Measurements from ENCODE around the gene SEMA3F. TPM values are rescaled to one million over a fixed set of nuclear protein-coding genes. Genes with fewer than 3 reads are reported as not detected.

Gene SEMA3F
- total RNA-seq, 1 experiment from 2014 or later: 36.1 TPM

DNA sequence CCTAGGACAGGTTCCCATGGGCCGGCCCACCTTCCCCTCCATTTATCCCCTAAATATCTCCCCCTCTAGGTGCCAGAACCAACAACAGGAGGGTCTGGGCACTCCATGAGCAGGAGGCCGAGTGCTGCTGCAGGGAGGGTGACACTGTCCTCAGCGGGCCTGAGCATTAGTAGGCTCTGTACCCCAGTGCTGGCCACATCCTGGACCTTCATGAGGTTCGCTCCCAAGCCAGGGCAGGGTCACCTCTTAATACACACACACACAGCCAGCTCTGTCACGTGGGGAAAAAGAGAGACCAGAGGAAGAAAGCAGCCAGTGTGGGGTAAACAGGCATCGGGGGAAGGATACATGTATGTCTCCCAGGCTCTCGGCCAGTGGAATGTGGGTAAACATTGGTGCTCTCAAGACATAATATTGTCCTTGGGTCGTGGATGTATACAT is 27.9 kb upstream of the SEMA3F start:
- in situ Hi-C loops (cut with HindIII; ENCODE audit: low pct_unique_long_range_greater_than_20kb, low sequenced_read_pairs): no loop called here
- no peak for DNase-seq (ENCODE audit: low read depth)

DNA sequence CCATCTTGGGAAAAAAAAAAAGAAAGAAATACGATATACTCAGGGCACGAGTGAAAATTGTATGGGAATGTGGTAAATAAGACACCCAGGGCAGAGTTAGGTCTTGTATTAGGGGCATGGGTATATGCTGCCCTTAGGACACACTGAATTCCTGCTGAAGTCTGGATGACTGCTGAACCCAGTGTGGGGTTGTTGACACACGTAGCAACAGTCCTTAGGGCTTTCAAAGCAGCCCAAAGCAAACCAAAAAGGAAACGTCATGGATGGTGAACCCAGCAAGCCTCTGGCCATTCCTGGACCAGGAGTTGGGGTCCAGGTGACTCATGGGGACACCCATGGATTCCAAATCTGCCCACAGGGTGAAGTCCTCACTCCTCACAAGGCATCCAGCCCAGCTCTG is 27.1 kb upstream of the SEMA3F start:
- in situ Hi-C loops (cut with HindIII; ENCODE audit: low pct_unique_long_range_greater_than_20kb, low sequenced_read_pairs): no loop called here
- no peak for DNase-seq (ENCODE audit: low read depth)

DNA sequence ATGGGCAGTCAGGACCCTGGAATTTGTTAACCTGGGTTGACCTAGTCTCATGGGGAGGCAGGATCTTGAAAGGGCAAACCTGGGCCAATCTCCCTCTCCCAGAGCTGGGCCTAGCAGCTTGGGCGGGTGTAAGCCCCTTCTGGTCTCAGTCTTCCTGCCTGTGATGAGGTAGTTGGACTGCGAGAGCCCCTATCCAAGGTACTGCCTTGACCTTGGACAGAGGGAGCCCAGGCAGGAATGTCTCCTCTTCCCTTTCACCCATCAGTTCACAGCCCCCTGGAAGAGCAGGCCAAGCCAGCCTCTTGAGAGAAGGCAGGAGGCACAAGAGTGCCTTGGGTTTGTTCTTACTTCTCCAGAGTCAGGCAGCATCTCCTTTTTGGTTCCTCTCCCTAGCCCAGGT is 24.7 kb upstream of the SEMA3F start:
- DNase-seq (ENCODE audit: low read depth): no peak
- in situ Hi-C loops (cut with HindIII; ENCODE audit: low pct_unique_long_range_greater_than_20kb, low sequenced_read_pairs): no loop called here

DNA sequence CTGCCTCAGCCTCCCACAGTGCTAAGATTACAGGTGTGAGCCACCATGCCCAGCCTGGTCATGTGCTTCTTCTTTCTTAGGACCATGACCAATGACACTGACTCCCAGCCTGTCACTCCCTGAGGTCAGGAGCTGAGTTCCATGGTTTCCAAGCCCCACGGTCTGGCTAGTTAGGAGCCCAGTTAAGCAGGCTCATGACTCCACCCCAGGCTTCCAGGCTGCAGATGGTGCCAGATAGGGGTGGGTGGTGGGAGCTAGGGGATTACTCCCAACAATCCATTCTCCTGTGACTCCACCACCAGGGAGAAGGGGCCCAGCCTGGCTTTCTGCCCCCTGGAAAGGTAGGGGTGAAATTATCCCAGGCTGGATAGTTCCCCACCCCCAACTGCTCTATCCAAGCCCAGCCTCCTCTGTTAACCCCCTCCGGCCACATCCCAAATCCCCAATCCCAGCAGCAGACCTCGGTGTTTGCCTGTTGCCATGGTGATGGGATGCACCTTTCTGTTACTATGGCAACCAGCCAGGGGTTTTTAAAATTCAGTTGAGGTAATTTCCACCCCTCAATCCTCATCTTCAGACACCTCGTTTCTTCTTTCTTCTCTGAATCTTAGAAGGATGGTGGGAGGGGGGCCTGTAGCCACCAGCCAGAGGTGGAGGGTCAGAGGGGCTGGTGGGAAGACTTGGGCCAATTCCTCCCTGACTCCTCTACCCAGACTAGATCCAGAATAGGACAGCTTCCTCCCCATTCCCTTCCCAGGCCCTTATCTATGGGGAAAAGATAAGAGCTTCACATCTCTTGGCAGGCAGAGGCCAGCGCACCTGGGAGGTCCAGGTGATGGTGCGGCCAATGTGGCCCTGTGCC is 22.5 kb upstream of the SEMA3F start:
- DNase-seq (ENCODE audit: low read depth): no peak
- in situ Hi-C loops (cut with HindIII; ENCODE audit: low pct_unique_long_range_greater_than_20kb, low sequenced_read_pairs): no loop called here

DNA sequence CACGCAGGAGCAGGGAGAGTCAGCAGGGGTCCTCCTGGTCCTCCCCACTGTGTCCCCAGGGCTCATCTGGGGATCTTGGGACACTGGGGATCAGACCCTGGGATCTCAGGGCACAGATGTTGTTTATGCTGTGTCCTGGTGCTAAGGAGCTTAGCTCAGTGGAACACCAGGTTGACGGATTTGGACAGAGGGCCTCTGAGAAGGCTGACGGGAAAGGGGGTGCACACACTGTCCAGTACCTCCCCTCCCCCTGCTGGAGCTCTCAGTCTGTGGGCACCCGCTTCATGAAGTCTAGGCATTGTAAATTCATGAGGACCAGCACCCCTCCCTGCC is 21.9 kb upstream of the SEMA3F start:
- in situ Hi-C loops (cut with HindIII; ENCODE audit: low pct_unique_long_range_greater_than_20kb, low sequenced_read_pairs): no loop called here
- no peak for DNase-seq (ENCODE audit: low read depth)

DNA sequence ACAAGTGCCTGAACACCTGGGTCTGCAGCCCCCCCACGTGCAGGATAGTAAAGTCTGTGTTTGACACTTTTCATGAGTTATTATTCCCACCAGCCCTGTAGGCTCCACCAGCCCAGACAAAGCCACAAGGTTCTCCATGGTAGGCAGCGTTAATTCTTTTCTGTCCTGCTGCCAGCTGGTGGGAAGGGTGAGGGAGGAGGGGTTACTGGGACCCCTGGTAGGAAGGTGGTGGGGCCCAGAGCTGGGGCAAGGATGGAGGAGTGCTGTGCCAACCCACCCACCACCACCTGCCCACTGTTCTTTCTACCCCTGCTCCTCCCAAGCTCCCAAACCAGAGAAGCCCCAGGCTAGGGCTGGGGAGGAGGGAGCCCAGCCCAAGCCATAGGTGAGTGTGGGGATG is 20.8 kb upstream of the SEMA3F start:
- in situ Hi-C loops (cut with HindIII; ENCODE audit: low pct_unique_long_range_greater_than_20kb, low sequenced_read_pairs): no loop called here
- no peak for DNase-seq (ENCODE audit: low read depth)

DNA sequence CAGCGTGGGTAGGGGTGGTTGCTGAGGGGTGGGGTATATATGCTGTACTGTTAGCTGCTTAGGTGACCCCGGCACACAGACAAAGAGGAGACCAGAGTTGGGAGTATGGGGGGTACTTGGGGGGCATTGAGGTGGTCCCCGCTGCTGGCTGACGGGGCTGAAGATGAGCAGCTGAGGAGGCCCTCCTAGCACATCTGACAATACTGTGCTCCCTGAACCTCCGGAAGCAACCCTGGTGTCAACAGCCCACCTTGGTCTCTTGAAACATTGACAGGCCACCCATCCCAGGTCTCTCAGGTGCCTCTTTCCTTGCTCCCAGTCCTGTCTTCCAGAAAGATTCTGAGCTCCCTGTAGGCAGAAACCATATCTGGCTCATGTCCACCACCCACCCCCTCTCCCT is 19.2 kb upstream of the SEMA3F start:
- in situ Hi-C loops (cut with HindIII; ENCODE audit: low pct_unique_long_range_greater_than_20kb, low sequenced_read_pairs): no loop called here
- no peak for DNase-seq (ENCODE audit: low read depth)

DNA sequence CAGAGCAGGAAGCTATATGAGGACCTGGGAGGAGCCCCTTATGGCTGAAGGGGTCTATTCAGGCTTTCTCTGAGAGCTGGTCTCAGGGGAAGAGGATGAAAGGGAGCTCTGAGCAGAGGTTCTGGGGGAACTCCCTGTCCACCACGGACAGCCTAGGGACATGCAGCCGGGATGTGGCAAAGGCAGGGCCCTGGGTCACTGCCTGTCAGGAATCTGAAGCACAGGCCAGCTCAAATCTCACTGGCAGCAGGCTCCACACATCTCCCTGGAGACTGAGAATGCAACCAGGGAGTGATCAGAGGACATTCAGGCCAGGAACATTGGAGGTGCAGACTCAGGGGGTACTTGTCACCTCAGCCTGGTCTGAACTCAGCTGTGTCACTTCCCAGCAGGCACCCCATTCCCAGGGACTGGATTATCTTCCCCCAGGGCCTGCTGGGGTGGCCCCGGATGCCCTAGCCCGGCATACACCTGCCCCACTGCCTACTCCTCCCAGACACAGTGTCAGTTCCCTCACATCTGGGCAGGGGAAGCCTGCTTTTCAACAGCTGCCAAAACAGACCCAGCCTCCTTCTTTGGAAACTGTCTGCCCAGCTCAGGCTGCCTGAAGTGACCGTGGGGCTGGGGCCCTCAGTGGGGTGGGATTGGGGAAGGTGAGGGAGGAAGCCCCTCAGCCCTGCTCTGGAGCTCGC is 18.3 kb upstream of the SEMA3F start:
- in situ Hi-C loops (cut with HindIII; ENCODE audit: low pct_unique_long_range_greater_than_20kb, low sequenced_read_pairs): no loop called here
- peak; percentile 28 for DNase-seq (ENCODE audit: low read depth)

DNA sequence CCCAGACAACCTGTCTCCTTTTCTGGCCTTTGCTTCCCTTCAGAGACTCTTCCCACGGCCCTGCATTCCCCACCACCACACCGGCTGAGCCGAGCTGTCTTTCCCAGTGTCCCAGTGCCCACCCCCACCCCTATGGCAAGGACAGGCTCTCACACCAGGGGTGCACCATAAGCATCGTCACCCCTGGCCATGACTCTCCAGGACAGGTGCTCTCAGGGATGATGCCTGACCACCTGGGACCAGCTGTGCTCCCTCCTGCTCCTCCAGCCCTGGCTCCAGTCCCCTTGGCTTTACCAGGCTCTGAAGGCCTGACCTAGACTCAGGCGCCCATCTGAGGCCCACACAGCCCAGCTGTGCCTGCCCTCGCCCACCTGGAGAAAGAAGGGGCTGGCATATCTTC is 17.6 kb upstream of the SEMA3F start:
- DNase-seq (ENCODE audit: low read depth): no peak
- in situ Hi-C loops (cut with HindIII; ENCODE audit: low pct_unique_long_range_greater_than_20kb, low sequenced_read_pairs): no loop called here

DNA sequence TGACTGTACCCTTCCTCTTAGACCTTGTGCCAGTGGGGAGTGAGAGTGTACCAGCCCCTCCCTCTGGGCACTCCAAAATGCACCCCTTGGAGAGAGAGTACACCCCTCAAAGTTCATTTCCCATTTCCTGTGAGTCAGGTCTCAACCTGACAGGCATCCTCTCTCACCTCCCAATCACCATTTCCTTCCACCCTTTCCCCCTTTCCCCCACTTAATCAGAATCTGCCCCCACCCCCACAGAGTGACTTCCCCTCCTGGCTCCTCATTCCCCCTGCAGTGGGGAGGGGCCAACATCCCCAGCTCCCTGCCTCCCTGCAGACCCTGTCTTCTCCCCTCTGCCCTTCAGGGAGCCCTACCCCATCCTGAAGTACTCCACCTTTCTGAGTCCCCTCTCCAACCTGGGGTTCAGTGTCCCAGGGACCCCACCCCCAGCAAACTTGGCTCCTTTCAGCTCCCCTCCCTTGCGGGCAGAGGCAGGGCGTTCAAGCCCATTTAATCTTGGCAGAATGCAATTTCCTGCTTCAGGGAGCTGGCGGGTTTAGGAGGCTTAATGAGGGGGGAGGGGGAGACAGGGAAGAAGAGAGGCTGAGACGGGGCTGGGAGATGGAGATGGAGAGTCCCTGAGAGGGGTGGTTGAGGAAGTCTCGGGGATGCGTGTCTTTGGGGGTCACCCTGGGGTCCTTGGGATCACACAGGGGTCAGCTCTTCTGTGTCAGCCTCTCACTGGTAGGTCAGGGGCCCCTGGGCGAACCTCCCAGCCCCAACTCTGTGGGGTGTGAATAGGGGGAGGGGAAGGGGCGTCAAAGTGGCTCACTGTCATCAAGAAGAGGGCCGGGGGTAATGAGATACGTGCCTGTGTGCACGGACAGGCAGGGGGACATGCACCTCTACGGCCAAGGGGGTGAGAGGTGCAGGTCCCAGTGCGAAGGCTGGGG is 16.6 kb upstream of the SEMA3F start:
- in situ Hi-C loops (cut with HindIII; ENCODE audit: low pct_unique_long_range_greater_than_20kb, low sequenced_read_pairs): no loop called here
- DNase-seq (ENCODE audit: low read depth): no peak

DNA sequence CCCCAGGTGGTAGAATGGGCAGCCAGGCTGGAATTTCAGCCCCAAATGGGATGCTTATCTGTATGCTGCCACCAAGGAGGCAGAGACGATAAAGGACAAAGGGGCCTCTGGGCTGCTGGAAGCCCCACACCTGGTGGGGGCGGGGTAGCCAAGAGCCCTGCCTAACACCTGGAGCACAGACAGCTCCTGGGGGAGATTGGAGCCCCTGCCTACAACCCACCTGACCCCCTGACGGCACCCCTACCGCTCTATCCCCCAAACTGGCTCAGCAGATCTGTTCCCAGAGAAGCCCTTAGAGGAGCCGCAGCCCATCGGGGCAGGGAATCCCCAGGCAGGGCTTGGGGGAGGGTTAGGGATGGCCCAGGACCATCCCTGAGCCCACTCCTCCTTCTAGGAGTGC is 15.8 kb upstream of the SEMA3F start:
- no peak for DNase-seq (ENCODE audit: low read depth)
- in situ Hi-C loops (cut with HindIII; ENCODE audit: low pct_unique_long_range_greater_than_20kb, low sequenced_read_pairs): no loop called here

DNA sequence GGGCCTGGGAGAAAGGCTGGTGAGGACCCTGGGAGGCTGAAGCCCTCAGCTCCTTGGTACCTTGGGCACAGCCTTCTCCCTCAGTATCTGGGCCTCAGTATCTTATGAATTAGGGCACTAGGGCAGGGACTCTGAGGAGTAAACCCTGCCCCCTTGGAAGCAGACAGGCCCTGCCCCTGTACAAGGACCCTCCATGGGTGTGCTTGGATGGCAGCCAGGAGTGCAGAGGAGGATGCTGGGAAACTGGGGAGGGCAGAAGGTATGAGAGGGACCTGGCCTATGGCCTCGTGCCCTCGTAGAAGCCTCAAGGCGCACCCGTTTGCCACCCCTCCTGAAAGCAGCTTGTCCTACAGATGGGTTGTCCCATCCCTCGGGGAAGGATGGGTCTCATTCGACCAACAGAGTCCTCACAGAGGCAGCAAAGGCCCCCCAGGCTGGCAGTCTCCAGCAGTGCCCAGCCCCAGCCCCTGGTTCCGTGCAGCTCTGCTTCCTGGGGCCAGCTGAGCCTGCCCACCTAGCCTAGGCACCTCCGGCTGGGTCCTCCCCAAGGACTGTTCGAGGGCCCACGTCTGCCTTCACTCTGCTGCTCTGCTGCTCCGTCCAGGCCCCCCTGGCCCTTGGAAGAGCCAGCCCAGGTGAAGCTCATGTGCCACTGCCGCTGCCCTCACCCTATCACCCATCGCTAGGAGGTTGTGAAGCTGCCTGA is 15.3 kb upstream of the SEMA3F start:
- DNase-seq (ENCODE audit: low read depth): no peak
- in situ Hi-C loops (cut with HindIII; ENCODE audit: low pct_unique_long_range_greater_than_20kb, low sequenced_read_pairs): no loop called here

DNA sequence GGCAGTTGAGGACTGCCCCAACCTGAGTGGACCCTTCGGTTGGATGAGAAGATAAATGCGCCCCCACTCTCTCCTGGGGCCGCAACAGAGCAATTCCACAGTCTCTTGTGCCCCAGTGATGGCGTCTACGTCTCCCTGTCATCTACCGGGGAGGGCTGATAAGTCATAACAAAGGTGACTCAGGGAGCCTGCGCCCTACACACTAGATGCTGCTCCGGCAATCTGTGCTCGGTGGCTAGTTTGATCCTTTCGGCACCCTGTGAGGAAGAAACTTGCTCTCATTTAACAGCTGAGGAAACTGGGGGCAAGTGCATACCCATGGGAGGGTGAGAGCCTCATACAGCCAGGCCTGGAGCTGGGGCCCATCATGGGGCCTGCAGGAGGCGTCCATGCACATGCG is 14.1 kb upstream of the SEMA3F start:
- DNase-seq (ENCODE audit: low read depth): no peak
- in situ Hi-C loops (cut with HindIII; ENCODE audit: low pct_unique_long_range_greater_than_20kb, low sequenced_read_pairs): no loop called here

DNA sequence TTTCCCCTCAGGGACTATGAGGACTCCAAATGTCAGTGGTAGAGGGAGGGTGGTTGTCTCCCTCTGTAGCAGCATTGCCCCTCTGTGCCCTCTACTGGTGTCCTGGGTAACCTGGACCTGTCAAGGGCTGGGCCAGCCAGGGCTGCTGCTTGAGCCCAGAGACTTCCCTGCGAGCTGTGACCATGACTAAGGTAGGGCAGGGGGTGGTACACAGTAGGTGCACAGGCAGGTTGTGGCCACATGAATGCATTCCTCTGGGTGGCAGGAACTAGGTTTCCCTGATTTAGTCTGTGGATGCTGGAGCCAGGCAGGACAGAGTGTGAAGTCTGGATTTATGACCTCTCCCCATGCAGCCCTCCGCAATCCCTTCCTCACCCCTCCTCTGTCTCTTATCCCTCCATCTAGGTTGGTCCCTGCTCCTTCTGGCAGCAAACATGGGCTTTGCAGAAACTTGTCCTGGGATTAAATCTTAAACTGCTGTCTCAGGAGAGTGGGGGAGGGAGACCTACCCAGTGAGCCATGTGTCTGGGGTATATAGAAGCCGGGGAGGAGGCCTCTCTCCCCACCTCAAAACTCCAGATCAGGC is 8.7 kb upstream of the SEMA3F start:
- no peak for DNase-seq (ENCODE audit: low read depth)
- in situ Hi-C loops (cut with HindIII; ENCODE audit: low pct_unique_long_range_greater_than_20kb, low sequenced_read_pairs): no loop called here

DNA sequence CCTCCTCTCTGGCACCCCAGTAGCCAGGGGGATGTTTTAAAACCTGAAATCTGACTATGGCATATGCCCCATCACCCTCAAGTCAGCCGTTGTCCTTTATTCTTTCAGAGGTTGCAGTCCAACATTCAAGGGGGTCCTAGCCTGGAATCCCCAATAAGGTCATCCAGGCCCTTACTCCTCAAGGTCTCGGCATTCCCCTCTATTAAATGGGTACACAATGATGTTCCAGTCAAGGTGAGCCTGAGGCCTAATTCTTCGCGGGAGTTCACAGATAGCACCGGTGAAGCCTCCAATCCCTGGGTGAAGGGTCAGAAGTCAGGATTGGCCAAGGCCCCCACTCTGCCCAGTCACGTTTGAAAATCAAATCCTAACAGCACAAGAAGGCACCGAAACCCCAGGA is 8.1 kb upstream of the SEMA3F start:
- in situ Hi-C loops (cut with HindIII; ENCODE audit: low pct_unique_long_range_greater_than_20kb, low sequenced_read_pairs): no loop called here
- no peak for DNase-seq (ENCODE audit: low read depth)

DNA sequence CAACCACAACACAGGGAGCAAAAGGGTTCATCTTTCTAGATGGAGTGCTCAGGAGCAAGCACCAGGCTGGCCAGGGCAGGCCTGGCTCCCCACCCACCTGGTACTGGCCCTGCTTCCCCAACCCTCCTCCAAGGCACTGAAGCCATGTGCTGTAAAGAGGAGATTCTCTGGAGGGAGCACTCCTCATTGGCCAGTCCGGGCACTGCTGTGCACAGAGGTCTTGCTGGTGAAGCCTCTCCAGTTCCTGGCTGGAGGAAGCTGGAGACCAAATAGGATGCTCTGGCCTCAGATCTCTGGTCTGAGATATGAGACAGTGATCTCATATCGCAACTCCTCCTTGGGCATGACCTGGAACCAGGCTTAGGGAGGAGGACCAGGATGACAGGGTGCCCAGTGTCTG is 7.7 kb upstream of the SEMA3F start:
- in situ Hi-C loops (cut with HindIII; ENCODE audit: low pct_unique_long_range_greater_than_20kb, low sequenced_read_pairs): no loop called here
- DNase-seq (ENCODE audit: low read depth): no peak

DNA sequence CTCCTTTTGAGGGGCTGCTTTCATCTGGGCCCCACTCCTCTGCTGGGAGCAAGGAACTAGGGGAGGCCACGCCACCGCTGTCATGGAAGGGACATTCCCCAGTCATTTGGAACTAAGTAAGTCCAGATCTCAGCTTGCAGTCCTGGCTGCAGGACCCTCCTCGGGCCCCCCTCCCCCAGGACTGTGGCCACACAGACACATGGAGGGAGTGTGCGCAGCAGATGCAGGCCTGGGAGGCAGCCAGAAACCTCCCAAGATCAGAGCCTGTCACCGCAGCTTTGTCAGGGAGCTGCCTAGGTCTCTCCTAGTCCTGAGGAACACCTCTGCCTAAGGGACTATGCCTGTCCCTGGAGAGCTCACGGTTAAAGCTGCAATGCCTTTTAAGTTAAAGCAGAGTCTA is 7.3 kb upstream of the SEMA3F start:
- in situ Hi-C loops (cut with HindIII; ENCODE audit: low pct_unique_long_range_greater_than_20kb, low sequenced_read_pairs): no loop called here
- DNase-seq (ENCODE audit: low read depth): no peak

DNA sequence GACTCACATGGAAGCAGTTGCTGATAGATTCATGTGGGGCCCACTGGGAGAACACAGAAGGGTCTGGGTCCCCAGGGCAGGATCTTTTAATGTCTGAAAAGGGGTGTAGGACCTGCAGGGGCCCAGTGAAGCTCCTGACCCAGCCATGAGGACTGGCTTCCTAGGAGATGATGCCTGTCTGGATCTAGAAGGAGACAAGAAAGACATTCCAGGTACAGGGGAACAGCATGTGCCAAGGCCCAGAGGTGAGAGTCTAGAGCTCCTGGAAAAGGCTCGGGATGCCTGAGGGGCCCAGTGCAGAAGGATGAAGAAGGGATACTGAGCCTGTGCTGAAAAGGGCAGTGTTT is 4.7 kb upstream of the SEMA3F start:
- no peak for DNase-seq (ENCODE audit: low read depth)
- in situ Hi-C loops (cut with HindIII; ENCODE audit: low pct_unique_long_range_greater_than_20kb, low sequenced_read_pairs): no loop called here

Data from Caki2 (cell line).